ENCODE data around the gene ITSN2.

DNA sequence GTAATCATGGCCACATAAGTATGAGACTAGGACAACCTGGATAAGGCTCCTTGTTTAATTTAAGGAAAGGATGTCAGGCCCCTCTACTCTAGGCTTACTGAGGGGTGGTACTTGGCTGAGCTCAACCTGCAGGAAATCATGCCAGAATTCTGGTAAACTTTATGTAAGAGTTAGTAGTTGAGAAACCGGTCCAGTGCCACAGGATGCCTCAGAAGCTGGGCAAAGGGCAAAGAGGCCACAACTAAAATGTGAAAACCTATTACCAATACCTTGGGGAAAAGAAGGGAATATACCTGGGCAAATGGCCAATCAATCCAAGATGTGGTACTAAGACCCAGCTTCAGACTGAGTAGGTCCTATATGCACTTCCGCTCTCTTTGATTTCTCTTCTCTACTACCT is 86.7 kb downstream of the ITSN2 start:
- TF ChIP-seq, protein P1, sequence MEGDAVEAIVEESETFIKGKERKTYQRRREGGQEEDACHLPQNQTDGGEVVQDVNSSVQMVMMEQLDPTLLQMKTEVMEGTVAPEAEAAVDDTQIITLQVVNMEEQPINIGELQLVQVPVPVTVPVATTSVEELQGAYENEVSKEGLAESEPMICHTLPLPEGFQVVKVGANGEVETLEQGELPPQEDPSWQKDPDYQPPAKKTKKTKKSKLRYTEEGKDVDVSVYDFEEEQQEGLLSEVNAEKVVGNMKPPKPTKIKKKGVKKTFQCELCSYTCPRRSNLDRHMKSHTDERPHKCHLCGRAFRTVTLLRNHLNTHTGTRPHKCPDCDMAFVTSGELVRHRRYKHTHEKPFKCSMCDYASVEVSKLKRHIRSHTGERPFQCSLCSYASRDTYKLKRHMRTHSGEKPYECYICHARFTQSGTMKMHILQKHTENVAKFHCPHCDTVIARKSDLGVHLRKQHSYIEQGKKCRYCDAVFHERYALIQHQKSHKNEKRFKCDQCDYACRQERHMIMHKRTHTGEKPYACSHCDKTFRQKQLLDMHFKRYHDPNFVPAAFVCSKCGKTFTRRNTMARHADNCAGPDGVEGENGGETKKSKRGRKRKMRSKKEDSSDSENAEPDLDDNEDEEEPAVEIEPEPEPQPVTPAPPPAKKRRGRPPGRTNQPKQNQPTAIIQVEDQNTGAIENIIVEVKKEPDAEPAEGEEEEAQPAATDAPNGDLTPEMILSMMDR (conservative IDR thresholded peaks at IDR 0.05): no peak
- TF ChIP-seq ZFX (IDR thresholded peaks at IDR 0.05): no peak

Measured in C4-2B (cell line).